Fibroblast of the aortic adventitia (primary cell): ENCODE data around the gene ANXA5. TPM values are rescaled to one million over a fixed set of nuclear protein-coding genes. Genes with fewer than 3 reads are reported as not detected.

ENCODE experiments used
- DNase-seq: peaks from one replicate; pipeline ENCODE4 v3.0.0-alpha.2; 2010; ENCODE audit warnings: low read depth
- H3K4me3 ChIP-seq: 2 replicates; pipeline ENCODE4 v1.5.1; 2011; ENCODE audit warnings: low read depth, mild to moderate bottlenecking, control low read depth, low read length, moderate library complexity
- CTCF ChIP-seq: IDR thresholded peaks from 2 replicates; pipeline ENCODE4 v1.5.1; 2011; ENCODE audit warnings: mild to moderate bottlenecking, low read length, control low read depth, inconsistent platforms; ENCODE audit not compliant: insufficient read depth
- total RNA-seq: library from RNA; depleted of rRNA; stranded (reverse); fragments of >200 nt; gene quantifications from 2 replicates; pipeline ENCODE4 v1.2.3, GENCODE V29; 2012; ENCODE audit warnings: low replicate concordance

Gene ANXA5
- total RNA-seq, 1 donor: 1,355 TPM

DNA sequence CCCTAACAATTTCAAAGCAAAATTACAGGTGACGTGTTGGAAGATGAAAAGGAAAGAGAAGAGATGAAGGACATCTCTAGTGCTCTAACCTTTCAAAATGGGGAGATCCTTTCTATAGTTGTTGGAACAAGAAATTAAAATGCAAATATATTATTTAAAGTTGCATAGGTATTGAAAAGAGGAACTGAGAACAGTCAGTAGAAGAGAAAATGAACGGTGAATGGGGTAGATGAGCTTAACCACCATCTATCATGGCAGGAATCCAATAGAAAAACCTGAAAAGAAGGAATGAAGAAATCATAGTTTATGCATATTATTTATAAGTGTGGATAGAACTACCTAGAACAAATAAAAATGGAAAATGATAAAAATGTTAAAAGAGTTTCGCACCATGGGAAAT, 42.0 kb downstream of the ANXA5 start:
- no peak for DNase-seq
- H3K4me3 ChIP-seq: no peak overlapping the region
- no peak for TF ChIP-seq CTCF

DNA sequence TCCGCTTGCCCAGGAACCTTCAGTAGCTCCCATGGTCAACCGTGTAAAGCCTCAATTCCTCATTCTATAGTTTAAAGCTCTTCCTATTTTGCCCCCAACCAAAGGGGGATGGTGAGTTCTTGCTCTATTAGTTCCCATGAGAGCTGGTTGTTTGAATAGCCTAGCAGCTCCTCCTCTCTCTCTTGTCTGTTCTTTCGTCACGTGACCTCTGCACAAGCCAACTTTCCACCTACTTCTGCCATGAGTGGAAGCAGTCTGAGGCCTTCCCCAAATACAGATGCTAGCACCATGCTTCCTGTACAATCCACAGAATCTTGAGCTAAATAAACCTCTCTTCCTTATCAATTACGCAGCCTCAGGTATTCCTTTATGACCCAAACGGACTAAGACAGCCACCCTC, 42.8 kb downstream of the ANXA5 start:
- H3K4me3 ChIP-seq: no peak overlapping the region
- no peak for DNase-seq
- TF ChIP-seq CTCF: no peak

DNA sequence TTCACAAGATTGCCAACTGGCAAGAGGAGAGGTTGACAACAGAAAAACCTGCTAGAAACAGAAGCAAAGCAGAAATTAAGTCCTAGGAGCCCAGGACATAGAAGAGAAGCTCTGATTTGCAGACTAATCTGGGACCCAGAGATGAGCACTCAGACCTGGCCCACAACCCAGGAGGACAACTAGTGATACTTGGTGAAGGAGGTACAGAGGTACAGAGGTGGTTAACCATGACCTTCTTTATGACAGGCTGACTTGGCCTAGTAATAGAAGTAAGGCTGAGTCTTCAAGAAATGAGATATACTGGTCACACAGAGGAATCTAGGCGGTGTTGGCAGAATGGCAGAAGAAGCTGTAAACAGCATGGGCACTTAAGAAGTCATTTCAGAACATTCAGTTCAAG, 43.6 kb downstream of the ANXA5 start:
- no peak for DNase-seq
- TF ChIP-seq CTCF: no peak
- no peak overlapping the region for H3K4me3 ChIP-seq

DNA sequence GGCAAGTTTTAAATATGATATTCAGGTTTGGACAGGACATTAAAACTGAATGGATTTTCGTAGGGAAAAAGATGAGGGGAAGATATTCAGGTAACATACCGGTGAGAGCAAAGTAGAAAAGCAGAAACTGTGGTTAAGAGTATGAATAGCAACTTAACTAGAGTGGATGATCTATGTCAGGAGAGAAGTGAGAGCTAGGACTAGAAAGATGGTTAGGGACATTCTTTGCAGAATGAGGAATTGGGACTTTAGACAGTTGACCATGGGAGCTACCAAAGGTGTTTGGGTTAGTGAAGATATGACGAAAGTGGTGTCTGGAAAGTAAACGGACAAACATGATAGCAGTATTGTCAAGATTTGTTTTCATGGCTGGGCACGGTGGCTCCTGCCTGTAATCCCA, 45.2 kb downstream of the ANXA5 start:
- no peak overlapping the region for H3K4me3 ChIP-seq
- no peak for DNase-seq
- no peak for TF ChIP-seq CTCF

- no peak for TF ChIP-seq CTCF
Observed at GRCh38 chr4:121650741-121651140, 46.0 kb downstream of the ANXA5 start.

GRCh38 chr4:121648516-121648915, 48.3 kb downstream of the ANXA5 start:
- no peak overlapping the region for H3K4me3 ChIP-seq
- peak; percentile 90 for DNase-seq
- no peak for TF ChIP-seq CTCF

More at GRCh38 chr4:121650741-121651140, 46.0 kb downstream of the ANXA5 start:
- no peak for DNase-seq
- no peak overlapping the region for H3K4me3 ChIP-seq

DNA sequence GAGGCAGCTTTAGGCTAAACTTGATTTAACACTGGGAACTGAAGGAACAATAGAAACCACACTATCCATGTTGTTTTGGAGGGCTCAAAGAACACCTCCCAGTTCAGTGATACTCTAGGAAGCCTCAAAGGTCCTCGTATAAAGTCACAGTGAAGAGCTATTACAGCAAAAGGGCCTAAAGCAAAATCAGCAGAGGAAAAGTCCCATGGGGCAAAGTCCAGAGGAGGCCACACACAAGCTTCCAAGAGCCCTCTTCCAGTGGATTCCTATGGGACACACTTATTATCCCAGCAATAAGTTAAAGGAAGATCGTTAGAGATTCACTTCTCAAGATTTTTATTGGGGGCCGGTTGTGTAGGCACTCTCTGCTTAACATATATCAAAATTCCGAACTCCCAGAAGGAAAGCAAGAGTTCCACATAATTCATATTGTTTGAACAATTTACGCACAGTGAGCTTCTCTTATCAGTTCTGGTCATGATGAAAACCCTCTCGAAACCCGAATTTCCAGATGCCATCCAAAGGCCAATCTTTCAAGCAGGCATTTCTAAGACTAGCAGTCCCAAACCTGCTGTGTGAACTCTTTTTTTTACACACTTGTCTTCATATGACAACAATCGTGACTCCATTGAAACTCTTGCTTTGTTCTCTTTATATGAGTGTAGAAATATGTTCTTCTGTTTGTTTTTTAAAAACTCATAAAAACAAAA, 53.7 kb downstream of the ANXA5 start:
- TF ChIP-seq CTCF: no peak
- DNase-seq: no peak
- H3K4me3 ChIP-seq: no peak overlapping the region
